ENCODE measurements around the gene RGMA. TPM values are rescaled to one million over a fixed set of nuclear protein-coding genes. Genes with fewer than 3 reads are reported as not detected.

Gene RGMA
- total and polyA plus RNA-seq, 7 donors = 1.4 to 58.6 (median 21.8) TPM

DNA sequence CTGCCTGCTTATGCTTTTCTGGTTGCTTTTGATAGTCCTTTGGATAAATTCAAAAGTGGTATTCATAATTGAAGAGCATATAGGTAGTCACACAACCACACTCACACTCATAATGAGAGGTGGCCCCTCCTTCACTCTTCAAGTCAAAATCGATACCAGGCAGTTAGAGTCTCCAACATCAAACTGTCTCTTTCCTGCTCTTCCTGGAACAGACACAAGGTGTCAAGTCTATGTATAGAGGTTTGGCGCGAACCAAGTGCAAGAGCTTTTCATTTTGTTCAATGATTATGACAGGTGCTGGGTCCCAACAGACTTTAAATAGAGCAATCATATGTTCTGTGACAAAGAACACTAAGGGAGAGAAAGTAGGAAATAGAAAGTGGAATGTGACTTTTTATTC is 29.9 kb upstream of the RGMA start:
- H3K27ac ChIP-seq = no peak overlapping the region
- H3K9me3 ChIP-seq = no peaks in the 10 kb centered on the region
- H3K36me3 ChIP-seq = no peaks in the 10 kb centered on the region
- no peaks in the 10 kb centered on the region for H3K4me1 ChIP-seq
- no peak for TF ChIP-seq EP300 (IDR thresholded peaks at IDR 0.05)
- intact Hi-C loops (cut with DNase I) = no loop called here
- H3K4me3 ChIP-seq = no peak overlapping the region
- WGBS, 2 donors = 86 to 91% methylated on average over 3 of the region's 3 CpGs
- no peak for DNase-seq
- H3K27me3 ChIP-seq = no peaks in the 10 kb centered on the region

- Histone ChIP-seq H3K36me3 (no peaks in the 10 kb centered on the region), H3K4me1 (no peaks in the 10 kb centered on the region), H3K4me3 (no peak overlapping the region), H3K27ac (no peak overlapping the region), H3K9me3 (no peaks in the 10 kb centered on the region), H3K27me3 (no peaks in the 10 kb centered on the region)
- intact Hi-C loops (cut with DNase I) = no loop called here
- DNase-seq = no peak
- WGBS, 2 donors = 80 to 90% methylated on average over 5 of the region's 5 CpGs
- TF ChIP-seq, protein P1, sequence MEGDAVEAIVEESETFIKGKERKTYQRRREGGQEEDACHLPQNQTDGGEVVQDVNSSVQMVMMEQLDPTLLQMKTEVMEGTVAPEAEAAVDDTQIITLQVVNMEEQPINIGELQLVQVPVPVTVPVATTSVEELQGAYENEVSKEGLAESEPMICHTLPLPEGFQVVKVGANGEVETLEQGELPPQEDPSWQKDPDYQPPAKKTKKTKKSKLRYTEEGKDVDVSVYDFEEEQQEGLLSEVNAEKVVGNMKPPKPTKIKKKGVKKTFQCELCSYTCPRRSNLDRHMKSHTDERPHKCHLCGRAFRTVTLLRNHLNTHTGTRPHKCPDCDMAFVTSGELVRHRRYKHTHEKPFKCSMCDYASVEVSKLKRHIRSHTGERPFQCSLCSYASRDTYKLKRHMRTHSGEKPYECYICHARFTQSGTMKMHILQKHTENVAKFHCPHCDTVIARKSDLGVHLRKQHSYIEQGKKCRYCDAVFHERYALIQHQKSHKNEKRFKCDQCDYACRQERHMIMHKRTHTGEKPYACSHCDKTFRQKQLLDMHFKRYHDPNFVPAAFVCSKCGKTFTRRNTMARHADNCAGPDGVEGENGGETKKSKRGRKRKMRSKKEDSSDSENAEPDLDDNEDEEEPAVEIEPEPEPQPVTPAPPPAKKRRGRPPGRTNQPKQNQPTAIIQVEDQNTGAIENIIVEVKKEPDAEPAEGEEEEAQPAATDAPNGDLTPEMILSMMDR (IDR thresholded peaks at IDR 0.05) = no peak
- TF ChIP-seq POLR2A (IDR thresholded peaks at IDR 0.05) (no peak), POLR2AphosphoS5 (IDR thresholded peaks at IDR 0.05) (no peak), EP300 (IDR thresholded peaks at IDR 0.05) (no peak)
Measured at GRCh38 chr15:93111451-93111850, 22.4 kb upstream of the RGMA start.

GRCh38 chr15:93110502-93111040 is 21.6 kb upstream of the RGMA start:
- Histone ChIP-seq H3K9me3 (no peaks in the 10 kb centered on the region), H3K27me3 (no peaks in the 10 kb centered on the region), H3K36me3 (no peaks in the 10 kb centered on the region), H3K27ac (no peak overlapping the region), H3K4me3 (no peak overlapping the region), H3K4me1 (no peaks in the 10 kb centered on the region)
- intact Hi-C loops (cut with DNase I) = no loop called here
- WGBS, 2 donors = 81 to 84% methylated on average over 5 of the region's 5 CpGs
- DNase-seq = no peak
- TF ChIP-seq, protein P1 (IDR thresholded peaks at IDR 0.05) = no peak
- TF ChIP-seq EP300 (IDR thresholded peaks at IDR 0.05) = no peak
- TF ChIP-seq POLR2AphosphoS5 (IDR thresholded peaks at IDR 0.05) = no peak
- no peak for TF ChIP-seq POLR2A (IDR thresholded peaks at IDR 0.05)

- H3K4me3 ChIP-seq = no peak overlapping the region
- H3K27me3 ChIP-seq = no peaks in the 10 kb centered on the region
- DNase-seq = no peak
- TF ChIP-seq POLR2AphosphoS5 (IDR thresholded peaks at IDR 0.05) = no peak
- TF ChIP-seq, protein P1 (IDR thresholded peaks at IDR 0.05) = no peak
- TF ChIP-seq EP300 (IDR thresholded peaks at IDR 0.05) = no peak
- TF ChIP-seq POLR2A (IDR thresholded peaks at IDR 0.05) = no peak
- intact Hi-C loops (cut with DNase I) = no loop called here
- H3K27ac ChIP-seq = no peak overlapping the region
- no peaks in the 10 kb centered on the region for H3K9me3 ChIP-seq
- no peaks in the 10 kb centered on the region for H3K36me3 ChIP-seq
- H3K4me1 ChIP-seq = no peaks in the 10 kb centered on the region
- WGBS, 2 donors = 22 to 41% methylated on average over 46 of the region's 46 CpGs
Measured at GRCh38 chr15:93109336-93110102, 20.5 kb upstream of the RGMA start.

DNA sequence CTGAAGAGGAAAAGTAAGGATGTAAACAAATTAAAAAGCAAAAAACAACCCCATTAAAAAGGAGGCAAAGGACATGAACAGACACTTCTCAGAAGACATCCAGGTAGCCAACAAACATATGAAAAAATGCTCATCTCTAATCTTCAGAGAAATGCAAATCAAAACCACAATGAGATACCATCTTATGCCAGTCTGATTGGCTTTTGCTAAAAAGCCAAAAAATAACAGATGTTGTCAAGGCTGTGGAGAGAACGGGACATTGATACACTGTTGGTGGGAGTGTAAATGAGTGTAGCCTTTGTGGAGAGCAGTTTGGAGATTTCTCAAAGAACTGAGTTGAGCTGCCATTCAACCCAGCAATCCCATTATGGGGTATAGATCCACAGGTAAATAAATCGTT is 18.6 kb upstream of the RGMA start:
- TF ChIP-seq POLR2AphosphoS5 (IDR thresholded peaks at IDR 0.05) = no peak
- no peak for TF ChIP-seq EP300 (IDR thresholded peaks at IDR 0.05)
- TF ChIP-seq, protein P1 (IDR thresholded peaks at IDR 0.05) = no peak
- TF ChIP-seq POLR2A (IDR thresholded peaks at IDR 0.05) = no peak
- intact Hi-C loops (cut with DNase I) = no loop called here
- 82 to 87% methylated on average over 2 of the region's 2 CpGs for WGBS, 2 donors

More for the DNA sequence above, 18.6 kb upstream of the RGMA start:
- Histone ChIP-seq H3K9me3 (peaks cover 0 to 6% (median 0%) of the 10 kb centered on the region in 4 donors), H3K4me1 (no peaks in the 10 kb centered on the region), H3K27me3 (no peaks in the 10 kb centered on the region), H3K4me3 (no peak overlapping the region), H3K36me3 (no peaks in the 10 kb centered on the region), H3K27ac (no peak overlapping the region)
- DNase-seq = no peak
